ENCODE results near the gene FZD7. TPM values are rescaled to one million over a fixed set of nuclear protein-coding genes. Genes with fewer than 3 reads are reported as not detected.

FZD7 gene
- total RNA-seq, 2 donors from 2014 or later, result 193 to 266 TPM

DNA sequence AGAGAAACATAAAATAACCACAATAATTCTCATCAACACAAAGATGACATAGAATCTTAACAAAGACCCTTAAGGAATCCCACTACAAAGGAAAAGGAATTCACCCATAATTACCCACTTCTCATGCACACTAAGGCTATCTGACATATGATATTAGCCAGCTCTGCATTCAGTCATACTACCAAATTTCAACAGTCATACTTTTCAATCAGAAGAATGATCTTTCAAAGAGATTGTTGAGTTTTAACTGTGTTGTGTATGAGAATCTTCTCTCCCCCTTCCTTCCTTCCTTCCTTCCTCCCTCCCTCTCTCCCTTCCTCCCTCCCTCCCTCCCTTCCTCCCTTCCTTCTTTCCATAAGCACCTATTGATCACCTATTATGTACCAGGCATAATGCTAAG is 17.0 kb downstream of the FZD7 start:
- Histone ChIP-seq H3K9me3 (ENCODE audit: control insufficient read depth, low read length) (no peaks in the 10 kb centered on the region), H3K4me3 (ENCODE audit: low read length) (no peak overlapping the region), H3K27me3 (ENCODE audit: control insufficient read depth, insufficient read depth, low read length, poor library complexity, severe bottlenecking) (no peaks in the 10 kb centered on the region), H3K9ac (ENCODE audit: extremely low read depth, low read length, poor library complexity, severe bottlenecking) (no peak overlapping the region), H3K27ac (ENCODE audit: low read depth, low read length) (no peak overlapping the region), H3K4me1 (ENCODE audit: control insufficient read depth, insufficient read depth, low read length) (peaks cover 12% of the 10 kb centered on the region), H3K36me3 (ENCODE audit: control insufficient read depth, insufficient read depth, low read length) (no peaks in the 10 kb centered on the region)
- peaks cover 29% of the 10 kb centered on the region for H3K27me3 Mint-ChIP-seq (ENCODE audit: insufficient read depth)
- TF ChIP-seq, protein P1, sequence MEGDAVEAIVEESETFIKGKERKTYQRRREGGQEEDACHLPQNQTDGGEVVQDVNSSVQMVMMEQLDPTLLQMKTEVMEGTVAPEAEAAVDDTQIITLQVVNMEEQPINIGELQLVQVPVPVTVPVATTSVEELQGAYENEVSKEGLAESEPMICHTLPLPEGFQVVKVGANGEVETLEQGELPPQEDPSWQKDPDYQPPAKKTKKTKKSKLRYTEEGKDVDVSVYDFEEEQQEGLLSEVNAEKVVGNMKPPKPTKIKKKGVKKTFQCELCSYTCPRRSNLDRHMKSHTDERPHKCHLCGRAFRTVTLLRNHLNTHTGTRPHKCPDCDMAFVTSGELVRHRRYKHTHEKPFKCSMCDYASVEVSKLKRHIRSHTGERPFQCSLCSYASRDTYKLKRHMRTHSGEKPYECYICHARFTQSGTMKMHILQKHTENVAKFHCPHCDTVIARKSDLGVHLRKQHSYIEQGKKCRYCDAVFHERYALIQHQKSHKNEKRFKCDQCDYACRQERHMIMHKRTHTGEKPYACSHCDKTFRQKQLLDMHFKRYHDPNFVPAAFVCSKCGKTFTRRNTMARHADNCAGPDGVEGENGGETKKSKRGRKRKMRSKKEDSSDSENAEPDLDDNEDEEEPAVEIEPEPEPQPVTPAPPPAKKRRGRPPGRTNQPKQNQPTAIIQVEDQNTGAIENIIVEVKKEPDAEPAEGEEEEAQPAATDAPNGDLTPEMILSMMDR (conservative IDR thresholded peaks at IDR 0.05), result no peak
- no peak overlapping the region for H3K27ac Mint-ChIP-seq
- peaks cover 55% of the 10 kb centered on the region for H3K4me1 Mint-ChIP-seq
- DNase-seq, result no peak
- no peaks in the 10 kb centered on the region for H3K9me3 Mint-ChIP-seq
- H3K36me3 Mint-ChIP-seq (ENCODE audit: low read depth), result no peaks in the 10 kb centered on the region
- no peak overlapping the region for H3K4me3 Mint-ChIP-seq

DNA sequence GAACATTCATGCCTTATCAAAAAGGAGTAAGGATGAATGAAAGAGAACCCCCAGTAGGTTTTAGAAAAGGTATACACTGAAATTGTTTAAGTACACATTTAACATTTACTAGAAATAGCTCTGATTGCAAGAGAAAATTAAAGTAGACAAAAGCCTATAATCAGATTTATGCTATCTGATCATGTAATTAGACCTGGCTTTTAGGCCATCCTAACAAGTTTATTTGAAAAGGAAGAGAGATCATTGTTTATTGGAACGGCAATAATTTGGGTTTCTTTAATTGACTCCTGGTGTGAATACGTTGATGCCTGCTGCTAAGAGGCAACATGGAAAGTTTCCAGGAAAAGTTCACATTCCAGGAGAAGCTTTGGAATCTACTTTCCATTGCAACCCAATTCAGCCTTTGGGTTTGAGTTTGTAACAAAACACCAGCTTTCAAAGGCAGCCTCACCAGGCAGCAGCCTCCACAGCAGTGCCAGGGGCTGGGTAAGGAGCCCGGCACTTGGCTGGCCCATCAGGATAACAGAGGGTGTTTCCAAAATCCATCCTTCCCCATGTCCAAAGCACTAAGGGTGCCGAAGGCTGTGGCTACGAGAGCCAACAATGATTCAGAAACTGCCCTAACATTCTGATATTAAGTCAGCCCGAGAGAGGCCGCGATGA is 18.0 kb downstream of the FZD7 start:
- TF ChIP-seq, protein P1 (conservative IDR thresholded peaks at IDR 0.05), result no peak
- Histone ChIP-seq H3K4me3 (ENCODE audit: low read length) (peak overlapping the region; percentile 16), H3K27me3 (ENCODE audit: control insufficient read depth, insufficient read depth, low read length, poor library complexity, severe bottlenecking) (no peaks in the 10 kb centered on the region), H3K27ac (ENCODE audit: low read depth, low read length) (no peak overlapping the region), H3K4me1 (ENCODE audit: control insufficient read depth, insufficient read depth, low read length) (peaks cover 12% of the 10 kb centered on the region), H3K36me3 (ENCODE audit: control insufficient read depth, insufficient read depth, low read length) (no peaks in the 10 kb centered on the region), H3K9me3 (ENCODE audit: control insufficient read depth, low read length) (no peaks in the 10 kb centered on the region), H3K9ac (ENCODE audit: extremely low read depth, low read length, poor library complexity, severe bottlenecking) (no peak overlapping the region)
- peaks cover 48% of the 10 kb centered on the region for H3K4me1 Mint-ChIP-seq
- H3K9me3 Mint-ChIP-seq, result no peaks in the 10 kb centered on the region
- peaks cover 38% of the 10 kb centered on the region for H3K27me3 Mint-ChIP-seq (ENCODE audit: insufficient read depth)
- H3K36me3 Mint-ChIP-seq (ENCODE audit: low read depth), result no peaks in the 10 kb centered on the region
- H3K27ac Mint-ChIP-seq, result no peak overlapping the region
- H3K4me3 Mint-ChIP-seq, result no peak overlapping the region
- 58 to 73% methylated on average over 6 to 8 of the region's 8 CpGs for WGBS, 2 experiments (ENCODE audit: insufficient coverage in 1 of 2, insufficient read length in 1 of 2)
- peak; percentile 61 for DNase-seq

DNA sequence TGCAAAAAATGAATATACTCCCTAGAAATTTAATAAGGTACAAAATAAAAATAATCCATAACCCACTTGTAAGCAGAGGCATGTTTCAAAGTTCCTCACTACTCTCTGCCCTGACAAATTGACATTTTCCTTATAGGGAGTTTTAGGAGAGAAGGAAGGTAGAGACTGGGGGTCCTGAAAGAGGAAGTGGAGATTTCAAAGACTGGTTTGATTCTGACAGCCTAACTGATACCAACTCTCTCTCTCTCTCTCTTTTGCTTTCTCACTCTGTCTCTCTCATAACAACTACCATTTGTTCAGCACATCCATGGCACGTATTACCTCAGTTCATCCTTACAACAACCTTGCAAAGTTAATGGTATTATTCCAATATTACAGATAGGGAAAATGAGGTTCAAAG is 18.6 kb downstream of the FZD7 start:
- Mint-ChIP-seq H3K9me3 (no peaks in the 10 kb centered on the region), H3K27ac (no peak overlapping the region), H3K4me3 (no peak overlapping the region), H3K36me3 (ENCODE audit: low read depth) (no peaks in the 10 kb centered on the region), H3K4me1 (peaks cover 42% of the 10 kb centered on the region), H3K27me3 (ENCODE audit: insufficient read depth) (peaks cover 38% of the 10 kb centered on the region)
- peaks cover 8% of the 10 kb centered on the region for H3K4me1 ChIP-seq (ENCODE audit: control insufficient read depth, insufficient read depth, low read length)
- TF ChIP-seq, protein P1 (conservative IDR thresholded peaks at IDR 0.05), result no peak
- no peak for DNase-seq
- no peak overlapping the region for H3K4me3 ChIP-seq (ENCODE audit: low read length)
- no peaks in the 10 kb centered on the region for H3K9me3 ChIP-seq (ENCODE audit: control insufficient read depth, low read length)
- H3K27ac ChIP-seq (ENCODE audit: low read depth, low read length), result no peak overlapping the region
- H3K36me3 ChIP-seq (ENCODE audit: control insufficient read depth, insufficient read depth, low read length), result no peaks in the 10 kb centered on the region
- no peaks in the 10 kb centered on the region for H3K27me3 ChIP-seq (ENCODE audit: control insufficient read depth, insufficient read depth, low read length, poor library complexity, severe bottlenecking)
- 100% methylated on average over 1 of the region's 1 CpG; no CpG with 5 or more reads in 1 of the 2 experiments for WGBS, 2 experiments (ENCODE audit: insufficient coverage in 1 of 2, insufficient read length in 1 of 2)
- no peak overlapping the region for H3K9ac ChIP-seq (ENCODE audit: extremely low read depth, low read length, poor library complexity, severe bottlenecking)
